ENCODE data around the gene RASGRP2.

Gene RASGRP2

DNA sequence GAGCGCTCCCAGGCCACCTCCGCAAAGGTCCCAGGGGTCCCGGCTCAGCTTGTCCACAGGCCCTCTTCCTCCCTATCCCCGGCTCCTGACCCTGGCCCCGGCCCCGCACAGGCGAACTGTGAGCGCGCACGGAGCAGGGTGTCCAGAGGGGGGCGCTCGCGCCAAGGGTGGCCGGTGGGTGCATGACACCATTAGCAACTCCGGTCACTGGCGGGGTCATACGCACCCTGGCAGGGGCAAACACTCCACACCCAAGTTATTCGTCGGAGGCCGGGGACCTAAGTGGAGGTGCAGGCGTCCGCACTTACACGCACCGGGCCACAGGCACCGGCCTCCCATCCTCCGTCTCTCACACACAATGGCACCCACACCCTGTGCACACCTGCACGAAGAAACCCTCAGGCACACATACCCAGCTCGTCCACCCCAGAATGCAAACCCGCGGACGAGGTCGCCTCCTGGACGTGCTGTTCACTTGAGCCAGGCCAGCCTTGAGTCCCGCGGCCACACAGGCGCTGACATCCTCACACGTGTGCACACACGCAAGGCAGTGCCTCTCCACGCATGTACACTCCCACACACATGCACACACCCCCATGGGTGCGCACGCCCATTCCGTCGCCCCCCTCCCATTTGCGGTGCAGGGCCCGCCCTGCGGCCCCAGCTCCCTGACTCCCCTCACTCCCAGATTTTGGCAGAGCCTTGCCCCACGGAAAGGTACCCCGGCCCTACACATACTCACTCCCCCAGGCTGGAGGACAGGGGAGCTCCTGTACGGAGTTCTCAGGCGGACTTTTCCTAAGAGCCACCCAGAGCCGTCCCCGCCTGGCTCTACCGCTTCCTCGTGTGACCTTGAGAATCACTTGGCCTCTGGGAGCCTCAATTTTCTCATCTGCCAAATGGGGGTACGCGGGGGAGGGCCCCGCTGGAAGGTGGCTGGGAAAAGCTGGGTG lies at the start of gene RASGRP2:
Gene RASGRP2, minus strand, starts transcription at position 552 of the 953 bp plus-strand sequence. CDS start 1,276 bp downstream, outside the sequence.
- in situ Hi-C loops (cut with MboI; ENCODE audit: low sequenced_read_pairs), result no loop called here

DNA sequence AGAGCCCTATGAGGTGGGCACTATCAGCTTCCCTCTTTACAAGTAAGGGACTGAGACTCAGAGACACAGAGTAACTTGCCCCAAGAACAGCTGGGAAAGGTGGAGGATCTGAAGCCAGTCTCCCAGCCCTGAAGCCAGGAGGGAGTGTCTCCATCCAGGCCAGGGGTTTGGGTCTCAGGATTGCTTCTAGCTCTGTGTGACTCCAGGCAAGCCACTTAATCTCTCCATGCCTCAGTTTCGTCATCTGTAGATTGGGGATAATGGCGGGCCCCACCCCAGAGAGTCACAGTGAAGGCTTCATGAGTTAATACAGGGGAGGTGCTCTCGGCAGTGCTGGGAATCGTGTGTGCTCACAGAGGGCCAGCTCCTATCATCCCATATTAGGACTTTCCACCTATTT lies 48.5 kb upstream of the RASGRP2 start:
- in situ Hi-C loops (cut with MboI; ENCODE audit: low sequenced_read_pairs), result no loop called here

GRCh38 chr11:64791781-64792291 lies 47.9 kb upstream of the RASGRP2 start:
- in situ Hi-C loops (cut with MboI; ENCODE audit: low sequenced_read_pairs), result no loop called here

- in situ Hi-C loops (cut with MboI; ENCODE audit: low sequenced_read_pairs), result no loop called here
Measured at GRCh38 chr11:64790205-64791095, 46.5 kb upstream of the RASGRP2 start.

DNA sequence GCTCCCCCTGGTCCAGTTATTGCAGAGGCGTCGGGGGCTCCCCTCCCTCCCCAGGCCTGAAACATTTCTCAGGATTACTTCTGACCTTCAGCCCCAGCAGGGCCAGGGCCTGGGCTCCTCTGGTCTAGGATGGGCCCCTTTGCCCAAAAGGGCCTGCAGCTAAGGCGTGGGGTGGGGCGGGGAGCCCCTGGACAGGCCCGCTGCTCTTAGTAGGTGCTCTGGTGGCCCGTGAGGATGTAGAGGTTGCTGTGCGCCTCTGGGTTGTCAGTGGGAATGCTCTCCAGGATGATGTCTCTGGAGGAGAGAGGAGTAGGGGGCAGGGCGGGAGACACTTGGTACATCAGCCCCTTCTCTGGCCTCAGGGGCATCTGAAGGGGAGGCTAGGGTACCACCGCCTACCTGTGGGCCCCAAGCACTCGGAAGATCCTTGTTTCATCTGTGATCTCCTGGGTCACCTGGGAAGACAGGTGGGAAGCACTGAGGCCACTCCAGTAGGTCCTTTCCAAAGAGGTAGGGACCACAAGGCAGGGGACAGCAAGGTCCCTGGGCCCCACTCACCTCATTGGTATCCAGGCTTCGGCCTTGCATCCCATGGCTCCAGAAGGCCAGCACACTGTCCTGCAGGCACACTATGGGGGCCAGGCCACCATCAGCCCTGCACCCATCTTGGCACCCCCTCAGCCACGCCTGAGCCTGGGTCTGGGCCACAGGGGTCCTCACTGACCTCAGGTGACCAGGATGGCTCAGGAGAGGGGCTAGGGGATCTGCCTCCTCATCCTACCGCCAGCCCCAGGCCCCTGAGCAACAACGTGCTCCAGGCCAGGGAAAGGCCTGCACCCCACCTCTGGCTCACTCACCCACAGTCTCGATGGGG lies 45.6 kb upstream of the RASGRP2 start:
- in situ Hi-C loops (cut with MboI; ENCODE audit: low sequenced_read_pairs), result no loop called here

- in situ Hi-C loops (cut with MboI; ENCODE audit: low sequenced_read_pairs), result no loop called here
Measured at GRCh38 chr11:64788321-64789215, 44.6 kb upstream of the RASGRP2 start.

- in situ Hi-C loops (cut with MboI; ENCODE audit: low sequenced_read_pairs), result no loop called here
Measured at GRCh38 chr11:64787526-64788320, 43.8 kb upstream of the RASGRP2 start.

DNA sequence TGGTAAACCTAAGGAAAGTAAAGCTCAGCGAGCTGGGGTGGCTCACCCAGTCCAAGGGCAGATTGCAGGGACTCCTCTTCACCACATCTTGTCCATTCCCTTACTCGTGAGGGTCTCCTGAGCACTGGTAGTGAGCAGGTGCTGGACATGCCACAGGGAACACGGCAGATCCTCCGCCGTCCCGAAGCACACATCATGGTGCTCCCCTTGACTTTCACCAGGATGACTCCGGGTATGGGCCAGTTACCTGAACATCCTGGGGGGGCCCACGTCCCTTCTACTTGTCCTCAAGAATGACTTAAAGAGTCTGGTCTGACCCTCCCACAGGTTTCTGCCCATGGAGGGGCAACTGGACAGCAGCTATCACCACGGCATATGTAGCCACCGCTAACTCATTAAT lies 42.4 kb upstream of the RASGRP2 start:
- in situ Hi-C loops (cut with MboI; ENCODE audit: low sequenced_read_pairs), result no loop called here

GRCh38 chr11:64784813-64785581 lies 41.1 kb upstream of the RASGRP2 start:
- in situ Hi-C loops (cut with MboI; ENCODE audit: low sequenced_read_pairs), result no loop called here

GRCh38 chr11:64778473-64779298 lies 34.7 kb upstream of the RASGRP2 start, which contains the start of gene SF1:
TSS of gene SF1 (minus strand) at chr11:64778542. CDS start at chr11:64778392, 150 bp downstream.
- in situ Hi-C loops (cut with MboI; ENCODE audit: low sequenced_read_pairs), result no loop called here

- in situ Hi-C loops (cut with MboI; ENCODE audit: low sequenced_read_pairs), result no loop called here
Measured at GRCh38 chr11:64778223-64778472, 34.2 kb upstream of the RASGRP2 start.

- in situ Hi-C loops (cut with MboI; ENCODE audit: low sequenced_read_pairs), result no loop called here
Measured at GRCh38 chr11:64777449-64778222, 33.7 kb upstream of the RASGRP2 start.

DNA sequence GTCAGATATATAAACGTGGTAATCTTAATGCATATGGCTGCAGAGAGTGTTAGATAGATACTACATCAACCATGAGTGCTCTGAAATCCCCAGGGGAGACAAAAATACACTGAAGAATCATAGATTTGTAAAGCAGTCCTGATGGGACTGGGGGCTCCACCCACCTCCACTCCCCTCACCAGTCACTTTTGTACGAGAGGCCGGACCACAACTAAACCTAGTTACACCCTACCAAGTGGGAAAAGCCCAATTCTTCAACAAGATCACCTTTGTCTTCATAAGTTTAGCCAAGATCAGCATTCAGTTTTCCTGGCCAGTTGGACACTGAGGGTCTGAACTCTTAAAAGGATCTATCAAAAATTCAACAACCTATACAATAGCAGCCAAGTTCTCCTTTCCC lies 32.9 kb upstream of the RASGRP2 start:
- in situ Hi-C loops (cut with MboI; ENCODE audit: low sequenced_read_pairs), result no loop called here

- in situ Hi-C loops (cut with MboI; ENCODE audit: low sequenced_read_pairs), result no loop called here
Measured at GRCh38 chr11:64776425-64776824, 32.5 kb upstream of the RASGRP2 start.

DNA sequence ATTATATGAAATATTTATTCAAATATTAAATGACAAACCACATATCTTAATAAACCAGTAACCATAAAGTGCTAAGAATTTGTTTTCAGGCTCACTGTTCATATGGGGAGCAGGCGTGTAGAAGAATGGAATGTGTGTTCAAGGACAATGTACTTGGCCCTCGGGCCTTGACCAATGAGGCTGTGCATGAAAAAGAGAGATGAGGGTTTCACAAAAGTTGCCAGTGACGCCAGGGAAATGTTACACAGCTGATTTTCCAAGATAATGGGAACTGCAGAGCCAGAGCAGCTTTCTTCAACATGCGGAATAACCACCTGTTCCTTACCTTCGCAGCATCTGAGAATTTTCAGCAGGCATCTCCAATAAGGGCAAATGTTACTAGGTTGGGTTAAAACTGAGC lies 30.2 kb upstream of the RASGRP2 start:
- in situ Hi-C loops (cut with MboI; ENCODE audit: low sequenced_read_pairs), result no loop called here

DNA sequence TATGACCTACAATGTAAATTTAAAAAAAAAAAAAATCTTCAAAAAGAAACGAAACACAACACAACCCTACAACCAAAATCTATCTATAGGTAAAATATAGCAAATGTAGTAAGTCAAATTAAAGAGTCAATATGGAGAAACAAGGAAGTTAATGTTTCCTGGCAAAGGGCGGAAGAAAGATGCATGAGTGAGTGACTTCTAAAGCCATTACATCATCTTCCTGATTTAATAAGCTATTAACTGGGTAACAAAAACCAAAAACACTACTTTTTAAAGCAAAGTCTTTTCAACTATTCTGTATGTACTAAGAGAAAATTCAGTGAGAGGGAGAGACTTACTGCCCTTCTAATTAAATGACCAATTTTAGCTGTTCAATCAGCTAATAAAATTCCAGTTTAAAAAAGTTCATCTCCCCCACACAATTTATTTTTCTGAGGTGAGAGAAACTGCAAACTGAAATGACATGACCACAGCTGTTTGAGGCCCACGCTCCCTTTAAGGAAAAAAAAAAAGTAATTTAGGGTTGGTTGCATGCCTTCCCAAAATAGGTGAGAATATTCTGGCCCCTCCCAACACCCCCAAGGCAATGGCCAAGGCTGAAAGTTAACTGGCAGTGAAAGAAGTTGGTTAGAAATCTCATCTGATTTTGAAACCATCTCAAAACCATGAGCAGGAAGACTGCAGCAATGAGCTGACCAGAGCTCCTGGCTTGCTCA lies 28.5 kb upstream of the RASGRP2 start:
- in situ Hi-C loops (cut with MboI; ENCODE audit: low sequenced_read_pairs), result no loop called here
